Measurements from ENCODE around the gene PTPRK. TPM values are rescaled to one million over a fixed set of nuclear protein-coding genes. Genes with fewer than 3 reads are reported as not detected.
"Not testable (repeated sequence)": the region's sequence is repeated elsewhere in the genome, so short reads cannot be mapped to it uniquely, and the experiment has no call there.

Gene PTPRK
- total RNA-seq, 2 donors from 2014 or later, result 113 to 121 TPM

DNA sequence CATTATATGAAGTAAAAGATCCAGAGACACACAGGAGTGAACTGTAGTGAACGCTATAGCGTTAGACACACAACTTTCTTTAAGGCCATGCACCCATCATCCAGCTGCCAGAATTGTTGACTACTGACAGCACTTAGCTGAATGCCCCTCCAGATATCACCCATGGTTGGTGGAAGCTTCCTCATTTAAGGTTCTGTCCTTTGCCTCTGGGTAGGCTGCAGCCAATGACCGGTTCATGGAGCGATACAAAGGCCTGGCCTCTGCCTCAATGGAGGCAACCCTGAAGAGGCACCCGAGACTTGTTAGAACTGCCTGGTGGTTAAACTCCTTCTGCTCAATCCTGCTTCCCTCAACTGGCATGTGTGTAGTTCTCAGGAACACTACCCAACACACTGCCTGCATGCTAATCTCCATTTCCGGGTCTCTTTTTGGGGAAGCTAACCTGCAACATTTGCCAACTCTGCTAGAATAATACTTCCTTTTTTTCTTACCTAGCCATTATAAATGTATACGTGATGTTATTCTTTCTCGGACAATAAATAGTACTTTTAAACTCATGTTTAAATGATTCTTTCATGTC is 569.7 kb downstream of the PTPRK start:
- no peak for ATAC-seq
- intact Hi-C loops (cut with DNase I, micrococcal nuclease), result no loop called here
- no peak for DNase-seq

DNA sequence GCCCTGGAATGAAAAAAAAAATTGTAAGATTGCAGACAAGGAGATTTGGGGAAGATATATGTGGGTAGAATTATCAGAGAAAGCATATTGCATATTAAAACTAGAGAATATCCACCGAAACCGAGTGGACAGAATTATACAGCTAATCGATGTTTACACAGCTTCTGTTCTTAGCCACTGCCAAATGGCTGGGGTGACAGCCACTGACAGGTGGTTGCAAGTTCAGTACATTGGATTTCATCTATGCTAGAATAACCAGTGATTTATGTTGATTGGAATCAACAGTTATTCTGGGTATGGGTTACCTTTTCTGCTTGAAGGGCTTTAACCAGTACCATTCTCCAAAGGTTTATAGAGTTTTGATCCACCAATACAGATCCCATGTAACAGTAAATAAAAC is 571.1 kb downstream of the PTPRK start:
- ATAC-seq, result no peak
- intact Hi-C loops (cut with DNase I, micrococcal nuclease), result no loop called here
- DNase-seq, result no peak

- no peak for DNase-seq
- ATAC-seq, result no peak
- intact Hi-C loops (cut with DNase I, micrococcal nuclease), result no loop called here
These were observed 574.0 kb downstream of the PTPRK start for GRCh38 chr6:127946388-127946787.

DNA sequence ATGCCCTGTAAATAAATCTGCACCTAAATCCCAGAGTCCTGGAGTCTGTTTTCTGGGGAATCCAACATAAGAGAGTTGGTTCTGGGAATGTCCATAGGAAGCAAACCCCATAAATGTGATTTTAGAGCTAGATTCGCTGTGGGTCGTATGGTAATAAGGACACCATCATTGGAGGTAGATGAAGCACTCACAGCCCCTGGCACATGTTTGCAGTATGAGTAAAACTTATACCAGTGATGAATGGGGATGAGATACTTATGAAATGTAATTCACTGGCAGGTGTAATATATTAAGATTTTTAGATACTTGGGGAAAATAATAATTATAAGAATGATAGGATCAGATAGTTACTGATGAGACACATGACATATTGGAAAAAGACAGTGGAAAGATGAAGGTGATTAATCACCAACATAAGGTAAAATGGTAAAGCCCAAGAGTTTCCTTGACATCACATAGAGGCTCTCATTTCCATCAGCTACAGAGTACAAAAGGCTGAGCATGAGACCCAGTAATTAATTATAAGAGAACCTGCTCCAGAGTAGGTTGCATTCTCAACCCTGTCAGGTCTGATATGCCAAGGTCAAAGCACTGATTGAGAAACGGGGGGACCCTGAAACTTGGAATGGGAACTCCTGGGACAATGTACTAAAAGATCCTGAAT is 574.8 kb downstream of the PTPRK start:
- intact Hi-C loops (cut with DNase I, micrococcal nuclease), result no loop called here
- ATAC-seq (no peak), DNase-seq (no peak)

DNA sequence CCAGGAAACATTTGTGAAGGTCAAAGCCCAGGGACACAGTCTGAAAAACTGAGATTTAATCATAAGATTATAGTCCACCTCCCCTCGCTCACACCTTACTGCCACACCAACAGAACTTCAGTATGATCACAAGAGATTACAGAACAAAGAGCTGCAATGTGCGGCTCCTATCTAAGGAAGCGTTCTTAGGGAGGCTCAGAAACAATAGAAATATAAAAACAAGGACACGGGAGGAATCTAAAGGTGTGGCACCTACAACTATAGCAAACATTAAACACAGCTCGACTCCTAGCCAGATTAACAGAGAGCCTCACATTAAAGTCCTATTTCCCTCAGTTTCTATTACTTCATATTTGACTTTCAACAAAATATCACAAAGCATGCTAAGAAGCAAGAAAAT is 579.2 kb downstream of the PTPRK start:
- intact Hi-C loops (cut with DNase I, micrococcal nuclease), result no loop called here
- DNase-seq (no peak), ATAC-seq (peak; percentile 92)

- DNase-seq (no peak), ATAC-seq (peak; percentile 69)
- intact Hi-C loops (cut with DNase I, micrococcal nuclease), result no loop called here
These were observed 580.8 kb downstream of the PTPRK start for GRCh38 chr6:127939442-127940066.

DNA sequence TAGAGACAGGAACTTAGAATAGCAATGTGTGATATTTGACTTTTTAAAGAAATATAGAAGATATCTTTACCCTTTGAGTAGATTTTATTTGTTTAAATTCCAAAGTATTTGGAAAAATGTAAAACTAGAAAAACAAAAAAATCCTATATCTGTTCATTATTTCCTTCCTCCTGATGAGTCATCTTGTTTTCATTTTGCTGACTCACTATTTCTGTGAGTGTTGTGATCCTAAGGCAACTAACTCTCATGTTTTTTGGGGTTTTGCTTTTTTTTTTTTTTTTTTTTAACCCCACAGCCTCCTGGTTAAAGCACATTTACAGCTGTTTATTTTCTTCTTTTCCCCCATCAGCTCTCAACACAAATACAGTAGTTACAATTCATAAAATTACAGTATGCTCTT is 581.7 kb downstream of the PTPRK start:
- intact Hi-C loops (cut with DNase I, micrococcal nuclease), result no loop called here
- DNase-seq (no peak), ATAC-seq (no peak)

- ATAC-seq, result no peak
- intact Hi-C loops (cut with DNase I, micrococcal nuclease), result no loop called here
- no peak for DNase-seq
These were observed 582.7 kb downstream of the PTPRK start for GRCh38 chr6:127937747-127938146.

DNA sequence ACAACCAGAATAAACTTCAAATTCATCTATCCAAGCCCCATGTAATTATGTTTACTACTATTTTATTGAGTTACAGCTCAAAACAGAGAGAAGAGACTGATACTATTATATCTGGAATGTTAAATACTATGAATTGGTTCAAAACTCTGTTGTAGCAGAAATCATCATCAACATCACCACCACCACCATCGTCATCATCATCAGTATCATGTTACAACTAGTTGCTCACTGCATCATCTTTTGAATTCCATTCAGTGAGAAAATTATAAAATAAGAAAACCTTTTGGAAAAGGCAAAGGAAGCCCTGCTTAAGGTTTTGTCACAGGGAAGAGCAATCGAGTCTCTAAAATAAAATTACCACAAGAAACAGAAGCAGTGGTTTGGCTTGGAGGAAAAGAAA is 583.3 kb downstream of the PTPRK start:
- no peak for ATAC-seq

GRCh38 chr6:127934956-127935355 is 585.4 kb downstream of the PTPRK start:
- intact Hi-C loops (cut with DNase I, micrococcal nuclease), result no loop called here
- ATAC-seq (no peak), DNase-seq (no peak)

More for the DNA sequence above, 583.3 kb downstream of the PTPRK start:
- intact Hi-C loops (cut with DNase I, micrococcal nuclease), result no loop called here
- DNase-seq, result no peak

DNA sequence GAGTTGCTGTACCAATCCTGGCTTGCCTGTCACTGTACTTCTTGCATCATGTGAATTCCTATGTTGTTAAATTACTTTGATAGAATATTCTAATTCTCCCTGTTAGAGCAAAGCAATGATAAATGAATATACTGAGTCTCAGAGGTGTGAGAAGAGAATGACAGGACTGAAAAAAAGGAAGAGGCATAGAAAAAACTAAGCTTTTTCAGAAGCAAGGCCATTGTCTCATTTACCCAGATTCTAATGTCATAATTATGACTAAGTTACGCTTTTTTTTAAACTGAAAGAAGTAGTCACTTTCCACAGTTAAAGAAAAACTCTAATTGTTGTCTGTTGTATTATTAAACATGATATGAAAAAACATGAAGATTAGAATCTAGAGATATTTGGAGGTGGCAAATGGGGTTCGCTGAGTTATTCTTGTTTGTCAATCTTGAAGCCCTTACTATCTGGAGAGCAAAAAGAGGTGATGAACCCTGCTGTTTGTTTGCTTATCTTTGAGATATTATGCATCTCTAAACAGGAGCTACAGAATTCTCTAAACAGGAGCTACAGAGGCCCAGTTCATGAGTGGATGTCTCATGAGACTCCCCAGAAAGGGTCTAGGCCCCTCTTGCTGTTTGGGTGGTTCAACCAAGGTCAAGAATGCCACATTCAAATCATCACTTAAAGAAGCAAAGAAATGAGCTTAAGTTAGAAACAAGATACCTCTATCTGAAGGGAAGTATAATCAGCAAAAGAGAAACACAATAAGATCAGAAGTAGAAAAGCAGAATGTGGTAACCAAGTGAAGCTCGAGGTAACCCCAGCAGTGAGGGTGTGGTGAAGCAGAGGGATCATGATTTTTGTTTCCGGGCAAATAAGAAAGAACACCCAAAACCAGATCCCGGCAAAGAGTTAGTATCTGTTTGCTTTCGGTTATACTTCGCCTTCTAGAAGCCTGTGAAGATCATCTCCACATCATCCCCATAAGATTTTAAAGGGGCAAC is 586.3 kb downstream of the PTPRK start:
- no peak for ATAC-seq
- no peak for DNase-seq
- intact Hi-C loops (cut with DNase I, micrococcal nuclease), result no loop called here

DNA sequence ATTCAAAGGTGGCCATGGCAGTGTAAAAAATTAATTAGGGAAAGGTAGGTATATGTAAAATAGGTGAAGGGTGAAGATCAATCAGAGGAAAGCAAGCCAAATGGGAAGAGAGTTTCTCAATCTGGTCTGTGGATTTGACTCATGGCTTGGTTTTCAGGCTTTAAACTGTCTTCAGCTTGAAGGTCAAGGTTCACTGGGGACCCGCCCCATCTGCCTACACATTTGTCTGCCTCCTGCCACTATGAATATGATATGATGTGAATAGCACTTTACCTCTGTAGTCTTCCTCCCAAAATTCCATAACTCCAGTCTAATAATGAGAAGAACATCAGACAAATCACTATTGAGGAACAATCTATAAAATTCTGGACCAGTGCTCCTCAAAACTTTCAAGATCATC is 587.3 kb downstream of the PTPRK start:
- intact Hi-C loops (cut with DNase I, micrococcal nuclease), result no loop called here
- no peak for ATAC-seq
- no peak for DNase-seq

- intact Hi-C loops (cut with DNase I, micrococcal nuclease), result no loop called here
- ATAC-seq, result no peak
- DNase-seq, result no peak
These were observed 587.7 kb downstream of the PTPRK start for GRCh38 chr6:127932708-127933107.

DNA sequence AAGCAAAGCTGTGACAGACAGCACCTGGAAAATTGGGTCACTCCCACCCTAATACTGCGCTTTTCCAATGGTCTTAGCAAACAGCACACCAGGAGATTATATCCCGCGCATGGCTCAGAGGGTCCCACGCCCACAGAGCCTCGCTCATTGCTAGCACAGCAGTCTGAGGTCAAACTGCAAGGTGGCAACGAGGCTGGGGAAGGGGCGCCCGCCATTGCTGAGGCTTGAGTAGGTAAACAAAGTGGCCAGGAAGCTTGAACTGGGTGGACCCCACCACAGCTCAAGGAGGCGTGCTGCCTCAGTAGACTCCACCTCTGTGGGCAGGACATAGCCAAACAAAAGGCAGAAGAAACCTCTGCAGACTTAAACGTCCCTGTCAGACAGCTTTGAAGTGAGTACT is 594.0 kb downstream of the PTPRK start:
- ATAC-seq; intact Hi-C loops (cut with DNase I, micrococcal nuclease); DNase-seq: not testable (repeated sequence)

- no peak for DNase-seq
- intact Hi-C loops (cut with DNase I, micrococcal nuclease), result no loop called here
- no peak for ATAC-seq
These were observed 596.0 kb downstream of the PTPRK start for GRCh38 chr6:127924440-127924839.

GRCh38 chr6:127924031-127924430 is 596.4 kb downstream of the PTPRK start:
- intact Hi-C loops (cut with DNase I, micrococcal nuclease), result no loop called here
- ATAC-seq (no peak), DNase-seq (no peak)

GRCh38 chr6:127923135-127923534 is 597.3 kb downstream of the PTPRK start:
- DNase-seq (no peak), ATAC-seq (no peak)
- intact Hi-C loops (cut with DNase I, micrococcal nuclease), result no loop called here

DNA sequence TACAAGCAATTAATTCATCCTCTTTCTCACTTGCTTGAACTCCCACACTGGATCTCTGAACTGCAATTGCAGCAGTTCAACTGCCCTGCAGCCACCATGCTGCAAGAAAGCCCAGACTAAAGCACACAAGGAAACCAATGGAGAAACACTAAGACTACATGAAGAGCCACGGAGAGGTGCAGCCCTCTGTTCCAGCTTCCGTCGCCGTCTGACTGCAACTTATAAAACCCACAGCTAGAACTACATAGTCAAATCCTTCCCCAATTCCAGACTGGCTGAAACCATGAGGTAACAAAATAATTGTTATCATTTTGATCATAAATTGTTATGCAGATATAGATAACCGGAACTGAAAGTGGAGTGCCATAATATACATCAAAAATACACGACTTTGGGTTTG is 598.4 kb downstream of the PTPRK start:
- no peak for ATAC-seq
- intact Hi-C loops (cut with DNase I, micrococcal nuclease), result no loop called here
- DNase-seq, result no peak

GRCh38 chr6:127920804-127921203 is 599.6 kb downstream of the PTPRK start:
- DNase-seq (no peak), ATAC-seq (no peak)
- intact Hi-C loops (cut with DNase I, micrococcal nuclease), result no loop called here

All from left colon (tissue), 2 donors.